Measurements from ENCODE around the gene ADAM12. TPM values are rescaled to one million over a fixed set of nuclear protein-coding genes. Genes with fewer than 3 reads are reported as not detected.

ADAM12 gene
- total RNA-seq, 2 experiments from 2014 or later = 1.3 TPM

DNA sequence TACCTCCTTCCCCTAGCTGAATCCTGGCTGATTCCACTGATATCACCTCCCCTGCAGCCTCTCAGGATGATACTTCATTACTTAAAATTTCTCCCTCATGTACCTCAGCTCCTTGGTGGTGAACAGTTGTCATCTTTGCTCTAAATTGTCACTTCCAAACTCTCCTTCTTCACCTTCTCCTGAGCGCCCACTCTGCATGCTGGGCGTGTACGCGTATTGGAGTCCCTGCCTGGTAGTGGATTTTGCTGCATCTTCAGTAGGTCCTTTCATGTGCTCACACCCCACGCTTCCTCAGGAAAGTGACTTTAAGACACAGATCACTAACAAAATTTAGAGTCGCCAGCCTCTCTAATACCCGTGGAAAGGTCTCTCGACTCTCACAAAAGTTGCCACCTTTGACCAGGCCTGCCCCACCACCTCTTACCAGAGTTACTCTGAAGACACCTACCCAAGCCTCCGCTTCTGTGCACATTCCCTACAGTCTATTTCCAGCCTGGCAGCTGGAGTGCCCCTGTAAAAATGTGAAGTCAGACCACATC is 255.1 kb downstream of the ADAM12 start:
- H3K27me3 Mint-ChIP-seq = peaks cover 3% of the 10 kb centered on the region
- no peak overlapping the region for H3K27ac Mint-ChIP-seq
- POLR2A ChIA-PET = no interaction called here
- intact Hi-C loops (cut with micrococcal nuclease) = no loop called here
- H3K4me3 Mint-ChIP-seq = no peak overlapping the region
- ATAC-seq (no peak), DNase-seq (no peak)
- no peaks in the 10 kb centered on the region for H3K36me3 Mint-ChIP-seq (ENCODE audit: low read depth)
- H3K4me1 Mint-ChIP-seq (ENCODE audit: low read depth) = peaks cover 3% of the 10 kb centered on the region
- TF ChIP-seq, protein P1, sequence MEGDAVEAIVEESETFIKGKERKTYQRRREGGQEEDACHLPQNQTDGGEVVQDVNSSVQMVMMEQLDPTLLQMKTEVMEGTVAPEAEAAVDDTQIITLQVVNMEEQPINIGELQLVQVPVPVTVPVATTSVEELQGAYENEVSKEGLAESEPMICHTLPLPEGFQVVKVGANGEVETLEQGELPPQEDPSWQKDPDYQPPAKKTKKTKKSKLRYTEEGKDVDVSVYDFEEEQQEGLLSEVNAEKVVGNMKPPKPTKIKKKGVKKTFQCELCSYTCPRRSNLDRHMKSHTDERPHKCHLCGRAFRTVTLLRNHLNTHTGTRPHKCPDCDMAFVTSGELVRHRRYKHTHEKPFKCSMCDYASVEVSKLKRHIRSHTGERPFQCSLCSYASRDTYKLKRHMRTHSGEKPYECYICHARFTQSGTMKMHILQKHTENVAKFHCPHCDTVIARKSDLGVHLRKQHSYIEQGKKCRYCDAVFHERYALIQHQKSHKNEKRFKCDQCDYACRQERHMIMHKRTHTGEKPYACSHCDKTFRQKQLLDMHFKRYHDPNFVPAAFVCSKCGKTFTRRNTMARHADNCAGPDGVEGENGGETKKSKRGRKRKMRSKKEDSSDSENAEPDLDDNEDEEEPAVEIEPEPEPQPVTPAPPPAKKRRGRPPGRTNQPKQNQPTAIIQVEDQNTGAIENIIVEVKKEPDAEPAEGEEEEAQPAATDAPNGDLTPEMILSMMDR (IDR thresholded peaks at IDR 0.05) = no peak
- H3K9me3 Mint-ChIP-seq = no peaks in the 10 kb centered on the region
- CTCF ChIA-PET = no interaction called here

DNA sequence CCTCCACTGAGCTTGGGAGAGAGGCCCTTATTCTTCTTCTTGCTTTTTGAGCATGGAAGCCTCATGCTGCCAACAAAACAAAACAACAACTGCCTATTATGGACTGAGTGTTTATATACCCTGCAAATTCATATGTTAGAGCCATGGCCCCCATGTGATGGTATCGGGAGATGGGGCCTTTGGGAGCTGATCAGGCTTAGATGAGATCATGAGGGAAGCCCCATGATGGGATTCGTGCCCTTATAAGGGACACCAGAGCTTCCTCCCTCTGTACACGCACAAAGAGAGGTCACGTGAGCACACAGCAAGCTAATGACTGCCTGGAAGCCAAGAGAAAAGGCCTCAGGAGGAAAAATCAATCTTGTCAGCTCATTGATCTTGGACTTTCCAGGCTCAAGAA is 256.9 kb downstream of the ADAM12 start:
- H3K27ac Mint-ChIP-seq = no peak overlapping the region
- no peak overlapping the region for H3K4me3 Mint-ChIP-seq
- ChIA-PET CTCF (no interaction called here), POLR2A (interaction anchor here (0.6 to 1.1 kb wide), 2 partner anchors 9 to 32 kb away, joined by 3 read pairs; no protein-coding TSS in a partner anchor)
- peaks cover 3% of the 10 kb centered on the region for H3K27me3 Mint-ChIP-seq
- peaks cover 1% of the 10 kb centered on the region for H3K9me3 Mint-ChIP-seq
- H3K36me3 Mint-ChIP-seq (ENCODE audit: low read depth) = no peaks in the 10 kb centered on the region
- DNase-seq (no peak), ATAC-seq (no peak)
- intact Hi-C loops (cut with micrococcal nuclease) = no loop called here
- peaks cover 3% of the 10 kb centered on the region for H3K4me1 Mint-ChIP-seq (ENCODE audit: low read depth)
- TF ChIP-seq, protein P1 (IDR thresholded peaks at IDR 0.05) = no peak

- intact Hi-C loops (cut with micrococcal nuclease) = no loop called here
- DNase-seq = no peak
- no peak overlapping the region for H3K4me3 Mint-ChIP-seq
- no peaks in the 10 kb centered on the region for H3K4me1 Mint-ChIP-seq (ENCODE audit: low read depth)
- H3K9me3 Mint-ChIP-seq = peaks cover 1% of the 10 kb centered on the region
- H3K27ac Mint-ChIP-seq = no peak overlapping the region
- CTCF ChIA-PET = no interaction called here
- peaks cover 3% of the 10 kb centered on the region for H3K27me3 Mint-ChIP-seq
- ATAC-seq = no peak
- no peaks in the 10 kb centered on the region for H3K36me3 Mint-ChIP-seq (ENCODE audit: low read depth)
- POLR2A ChIA-PET = no interaction called here
- TF ChIP-seq, protein P1 (IDR thresholded peaks at IDR 0.05) = no peak
These were observed 258.0 kb downstream of the ADAM12 start for GRCh38 chr10:126130271-126130710.

- TF ChIP-seq, protein P1 (IDR thresholded peaks at IDR 0.05) = no peak
- H3K4me1 Mint-ChIP-seq (ENCODE audit: low read depth) = no peaks in the 10 kb centered on the region
- H3K4me3 Mint-ChIP-seq = no peak overlapping the region
- ATAC-seq = no peak
- intact Hi-C loops (cut with micrococcal nuclease) = no loop called here
- H3K9me3 Mint-ChIP-seq = peaks cover 1% of the 10 kb centered on the region
- CTCF ChIA-PET = no interaction called here
- H3K27me3 Mint-ChIP-seq = peaks cover 3% of the 10 kb centered on the region
- no peaks in the 10 kb centered on the region for H3K36me3 Mint-ChIP-seq (ENCODE audit: low read depth)
- no peak overlapping the region for H3K27ac Mint-ChIP-seq
- no peak for DNase-seq
- POLR2A ChIA-PET = no interaction called here
These were observed 259.3 kb downstream of the ADAM12 start for GRCh38 chr10:126129026-126129425.

GRCh38 chr10:126128581-126128980 is 259.7 kb downstream of the ADAM12 start:
- ChIA-PET CTCF (no interaction called here), POLR2A (no interaction called here)

More at GRCh38 chr10:126128581-126128980, 259.7 kb downstream of the ADAM12 start:
- Mint-ChIP-seq H3K36me3 (ENCODE audit: low read depth) (no peaks in the 10 kb centered on the region), H3K27me3 (peaks cover under 1% of the 10 kb centered on the region), H3K4me3 (no peak overlapping the region), H3K4me1 (ENCODE audit: low read depth) (no peaks in the 10 kb centered on the region), H3K9me3 (peaks cover 1% of the 10 kb centered on the region), H3K27ac (no peak overlapping the region)
- intact Hi-C loops (cut with micrococcal nuclease) = no loop called here
- ATAC-seq (no peak), DNase-seq (no peak)
- TF ChIP-seq, protein P1 (IDR thresholded peaks at IDR 0.05) = no peak

Data from activated CD8-positive, alpha-beta T cell treated with anti-CD3 and anti-CD28 coated beads for 36 hours (primary cell).